ENCODE data around the gene TTC7B. TPM values are rescaled to one million over a fixed set of nuclear protein-coding genes. Genes with fewer than 3 reads are reported as not detected.
A peak's percentile ranks its signal among the peaks of the same experiment; 100 is the strongest.

The TTC7B gene
- total and polyA plus RNA-seq, 9 of the 15 experiments (the other 6 are each of a cell fraction or from before 2014, with no cell fraction given): 2.2 to 77.2 (median 36.7) TPM

- Histone ChIP-seq H3K9me1 (ENCODE audit: control insufficient read depth, insufficient read depth, low read length) (no peaks in the 10 kb centered on the region), H3K4me1 (replicated peaks in 1 of 2; ENCODE audit: control insufficient read depth in 2 of 2, insufficient read depth in 2 of 2, low read length in 2 of 2) (peaks cover 66 to 84% of the 10 kb centered on the region in 2 experiments), H3K9ac (ENCODE audit: insufficient read depth in 1 of 2, low read depth in 2 of 2, low read length in 2 of 2) (peak overlapping the region; percentile 87 to 89), H3K4me3 (peak overlapping the region; percentile 9; the same call in 1 of the 2 replicates), H4K20me1 (replicated peaks; ENCODE audit: control insufficient read depth, insufficient read depth, low read length) (no peaks in the 10 kb centered on the region; the same call in 1 of the 2 replicates), H3K9me3 (replicated peaks; ENCODE audit: control insufficient read depth, insufficient read depth, low read depth, low read length) (no peaks in the 10 kb centered on the region), H2AFZ (ENCODE audit: low read depth, low read length) (no peak overlapping the region), H3K4me2 (ENCODE audit: insufficient read depth, low read length) (peak overlapping the region; percentile 82), H3K27ac (ENCODE audit: extremely low read depth, low read depth, low read length) (peak overlapping the region; percentile 97), H3K27me3 (ENCODE audit: control insufficient read depth in 2 of 2, insufficient read depth in 2 of 2, low read length in 2 of 2) (no peaks in the 10 kb centered on the region), H3K36me3 (ENCODE audit: control insufficient read depth, insufficient read depth, low read length) (peaks cover 15% of the 10 kb centered on the region; the same call in 2 of the 3 replicates), H3K79me2 (ENCODE audit: control insufficient read depth, insufficient read depth, low read length) (peaks cover 90% of the 10 kb centered on the region)
- FAIRE-seq: peak; percentile 67
- ChIA-PET POLR2A (interaction anchor here (0.6 to 2.6 kb wide), 2 partner anchors 11 to 19 kb away, joined by 3 to 10 read pairs; no protein-coding TSS in a partner anchor), CTCF (ENCODE audit: low intra/inter-chr PET ratio) (no interaction called here)
- peak; percentile 39 for ATAC-seq
- in situ Hi-C loops (cut with MboI) (no loop called here), intact Hi-C loops (cut with micrococcal nuclease) (loop anchor here (2.0 to 5.0 kb wide), 2 partner anchors 45 to 424 kb away; no protein-coding TSS in a partner anchor)
- DNase-seq (ENCODE audit: extremely low read depth in 1 of 4, low spot score in 3 of 4): peak; percentile 40 to 83 (median 62)
- BruUV-seq (replicated peaks): no TSS peak
- WGBS (ENCODE audit: insufficient coverage, low coverage, missing lambda C conversion rate): 5% methylated on average over 12 of the region's 21 CpGs
- peak; percentile 74 for TF ChIP-seq TCF3 (CRISPR knock-in tag; IDR thresholded peaks at IDR 0.05)
- no peak for TF ChIP-seq NELFE (IDR thresholded peaks at IDR 0.05; ENCODE audit: insufficient read depth, insufficient read length)
- TF ChIP-seq ZNF184 (CRISPR knock-in tag; IDR thresholded peaks at IDR 0.05): no peak
- no peak for TF ChIP-seq SREBF1 (IDR thresholded peaks at IDR 0.05; ENCODE audit: borderline replicate concordance, low read depth, low read length)
- no peak for TF ChIP-seq FOS (IDR thresholded peaks at IDR 0.05; ENCODE audit: extremely low read depth, insufficient read length)
- no peak for TF ChIP-seq NR2F6 (CRISPR knock-in tag; IDR thresholded peaks at IDR 0.05)
- TF ChIP-seq TBP (optimal IDR thresholded peaks at IDR 0.05; ENCODE audit: low read depth, low read length): no peak
- no peak for TF ChIP-seq BMI1 (IDR thresholded peaks at IDR 0.05; ENCODE audit: low read length)
- no peak for TF ChIP-seq NR2C2 (CRISPR knock-in tag; IDR thresholded peaks at IDR 0.05)
- TF ChIP-seq NR2C2 (tag; IDR thresholded peaks at IDR 0.05): peak; percentile 33; the same call in 1 of the 2 replicates
- TF ChIP-seq GATAD2A (IDR thresholded peaks at IDR 0.05): 0 out of 2 replicates have a peak, but pooled peaks have one; percentile 32
- no peak for TF ChIP-seq CHCHD3 (CRISPR knock-in tag; IDR thresholded peaks at IDR 0.05)
- no peak for TF ChIP-seq HMGXB4 (CRISPR knock-in tag; IDR thresholded peaks at IDR 0.05)
- no peak for TF ChIP-seq SIX5 (IDR thresholded peaks at IDR 0.05; ENCODE audit: borderline replicate concordance in 1 of 2, insufficient read depth in 1 of 2, low read depth in 1 of 2, low read length in 2 of 2)
- no peak for TF ChIP-seq TCFL5 (CRISPR knock-in tag; conservative IDR thresholded peaks at IDR 0.05)
- no peak for TF ChIP-seq TCF7 (IDR thresholded peaks at IDR 0.05; ENCODE audit: borderline replicate concordance)
- TF ChIP-seq SRSF3 (IDR thresholded peaks at IDR 0.05; ENCODE audit: insufficient read depth, low read length): no peak
These were observed 10.3 kb downstream of the TTC7B start for GRCh38 chr14:90805662-90806540.

Data from K562 (cell line).